WTC11 (cell line): ENCODE results near the gene TRAFD1. TPM values are rescaled to one million over a fixed set of nuclear protein-coding genes. Genes with fewer than 3 reads are reported as not detected.
A peak's percentile ranks its signal among the peaks of the same experiment; 100 is the strongest.

Experiments used
- ATAC-seq: fragments of 200-7000 bp; cut with Tn5 transposase; 2 replicates; pipeline ENCODE4 v1.10.0; 2021; ENCODE audit warnings: mild to moderate bottlenecking, moderate library complexity
- CTCF ChIA-PET: fragments of 300-600 bp; sonication (Branson Sonifier 250); formaldehyde crosslinking; loops from one replicate; lab custom pipeline; 2021; ENCODE audit warnings: antibody characterized with exemption; lab: Charles Lee
- POLR2A ChIA-PET: fragments of 350-600 bp; sonication (Branson Sonifier 250); formaldehyde crosslinking; loops from one replicate; lab custom pipeline; 2021; ENCODE audit warnings: antibody characterized with exemption; lab: Charles Lee
- DNase-seq: peaks from one replicate; pipeline ENCODE4 v3.0.0; 2021; ENCODE audit warnings: low spot score
- H3K27ac Mint-ChIP-seq: 2 replicates; pipeline ENCODE4 v1.8.0; 2021; ENCODE audit warnings: mixed read lengths
- H3K27me3 Mint-ChIP-seq: 2 replicates; pipeline ENCODE4 v1.8.0; 2021; ENCODE audit warnings: low read depth, mild to moderate bottlenecking, moderate library complexity, mixed read lengths
- H3K36me3 Mint-ChIP-seq: 2 replicates; pipeline ENCODE4 v1.8.0; 2021; ENCODE audit warnings: mixed read lengths
- H3K4me1 Mint-ChIP-seq: 2 replicates; pipeline ENCODE4 v1.8.0; 2022; ENCODE audit warnings: mixed read lengths
- H3K4me3 Mint-ChIP-seq: 2 replicates; pipeline ENCODE4 v1.8.0; 2021; ENCODE audit warnings: mild to moderate bottlenecking, moderate library complexity, mixed read lengths
- H3K9me3 Mint-ChIP-seq: 2 replicates; pipeline ENCODE4 v1.8.0; 2021; ENCODE audit warnings: mixed read lengths
- EMX1 ChIP-seq: fragments of 250-450 bp; sonication (Bioruptor Pico); IDR thresholded peaks from 2 replicates; pipeline ENCODE4 v1.8.0; 2021; ENCODE audit warnings: mild to moderate bottlenecking
- HMGA2 ChIP-seq: fragments of 250-450 bp; sonication (Bioruptor Pico); IDR thresholded peaks from 2 replicates; pipeline ENCODE4 v1.4.0; 2021; ENCODE audit warnings: mild to moderate bottlenecking, moderate library complexity
- IRF2 ChIP-seq: sonication (generic); formaldehyde crosslinking; IDR thresholded peaks from 2 replicates; pipeline ENCODE4 v1.8.0; 2022; ENCODE audit warnings: low read depth, missing genetic modification reagents, borderline replicate concordance
- NR1H2 ChIP-seq: sonication (generic); formaldehyde crosslinking; IDR thresholded peaks from 2 replicates; pipeline ENCODE4 v1.9.0; 2021; ENCODE audit warnings: mild to moderate bottlenecking, moderate library complexity, missing genetic modification reagents
- NR3C1 ChIP-seq: sonication (generic); formaldehyde crosslinking; conservative IDR thresholded peaks from 2 replicates; pipeline ENCODE4 v1.8.1; 2023; ENCODE audit warnings: low read depth, mild to moderate bottlenecking, missing genetic modification reagents
- RORB ChIP-seq: fragments of 250-450 bp; sonication (Bioruptor Pico); IDR thresholded peaks from 2 replicates; pipeline ENCODE4 v1.9.0; 2021; ENCODE audit warnings: mild to moderate bottlenecking
- TEAD1 ChIP-seq: sonication (generic); formaldehyde crosslinking; IDR thresholded peaks from 2 replicates; pipeline ENCODE4 v1.8.0; 2022; ENCODE audit warnings: mild to moderate bottlenecking, missing genetic modification reagents
- ZBTB21 ChIP-seq: sonication (generic); formaldehyde crosslinking; IDR thresholded peaks from 2 replicates; pipeline ENCODE4 v1.8.1; 2023; ENCODE audit warnings: mild to moderate bottlenecking, missing genetic modification reagents, borderline replicate concordance
- ZNF219 ChIP-seq: sonication (generic); formaldehyde crosslinking; IDR thresholded peaks from 2 replicates; pipeline ENCODE4 v1.8.0; 2023; ENCODE audit warnings: missing genetic modification reagents, mild to moderate bottlenecking, borderline replicate concordance
- ZNF232 ChIP-seq: sonication (generic); formaldehyde crosslinking; IDR thresholded peaks from 2 replicates; pipeline ENCODE4 v1.8.0; 2022; ENCODE audit warnings: mild to moderate bottlenecking, missing genetic modification reagents
- ZNF416 ChIP-seq: fragments of 250-450 bp; sonication (Bioruptor Pico); IDR thresholded peaks from 2 replicates; pipeline ENCODE4 v1.9.0; 2021; ENCODE audit warnings: mild to moderate bottlenecking, inconsistent platforms
- total RNA-seq: library from RNA; stranded (reverse); gene quantifications from 3 replicates; pipeline ENCODE4 v1.2.3, GENCODE V29; 2021
- TF ChIP-seq, protein P1 (sequence below): fragments of 250-450 bp; sonication (Bioruptor Pico); IDR thresholded peaks from 2 replicates; pipeline ENCODE4 v1.9.0; 2021; ENCODE audit warnings: mild to moderate bottlenecking, borderline replicate concordance
- TF ChIP-seq, protein P2 (sequence below): sonication (generic); formaldehyde crosslinking; IDR thresholded peaks from 2 replicates; pipeline ENCODE4 v1.8.1; 2023; ENCODE audit warnings: mild to moderate bottlenecking, missing genetic modification reagents, moderate library complexity
- TF ChIP-seq, protein P3 (sequence below): sonication (generic); formaldehyde crosslinking; IDR thresholded peaks from 2 replicates; pipeline ENCODE4 v1.8.0; 2023; ENCODE audit warnings: mild to moderate bottlenecking, missing genetic modification reagents
- TF ChIP-seq, protein P4 (sequence below): fragments of 250-450 bp; sonication (Bioruptor Pico); IDR thresholded peaks from 2 replicates; pipeline ENCODE4 v1.9.0; 2021; ENCODE audit warnings: mild to moderate bottlenecking
- TF ChIP-seq, protein P5 (sequence below): sonication (generic); formaldehyde crosslinking; IDR thresholded peaks from 2 replicates; pipeline ENCODE4 v1.8.1; 2022; ENCODE audit warnings: mild to moderate bottlenecking, missing genetic modification reagents, moderate library complexity, borderline replicate concordance

Gene TRAFD1
- total RNA-seq, 1 experiment from 2014 or later: 25.1 TPM

DNA sequence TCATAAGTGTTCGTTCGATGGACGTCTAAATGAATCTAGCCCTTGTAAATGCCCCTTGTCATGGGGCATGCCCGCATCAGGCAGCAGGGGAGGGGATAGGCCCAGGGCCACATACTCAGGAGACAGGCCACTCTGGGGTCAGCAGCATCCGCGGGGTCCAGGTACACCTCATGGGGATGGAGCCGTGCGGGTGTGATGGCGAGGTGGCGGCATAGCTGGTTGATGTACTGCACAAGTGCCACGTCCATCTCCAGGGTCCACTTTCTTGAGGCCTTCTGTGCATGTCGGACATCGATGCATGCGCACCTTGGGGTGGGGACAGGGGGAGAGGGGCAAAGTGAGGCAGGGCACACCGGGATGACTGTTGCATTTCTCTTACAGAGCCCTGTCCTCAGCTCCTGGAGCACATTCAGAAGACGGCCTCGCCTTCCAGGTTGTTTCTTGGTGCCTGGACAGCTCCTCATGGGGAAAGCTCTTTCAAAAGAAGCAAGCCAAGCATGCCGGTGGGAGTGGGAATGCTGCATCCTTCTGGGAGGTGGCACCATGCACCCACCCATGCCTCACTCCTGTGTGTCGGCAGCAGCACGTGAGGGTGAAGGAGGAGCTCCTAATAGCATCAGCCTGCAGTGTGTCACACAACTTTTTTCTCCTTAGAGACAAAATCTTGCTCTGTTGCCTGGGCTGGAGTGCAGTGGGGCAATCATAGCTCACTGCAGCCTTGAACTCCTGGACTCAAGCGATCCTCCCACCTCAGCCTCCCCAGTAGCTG, 47.4 kb downstream of the TRAFD1 start:
- Mint-ChIP-seq H3K27ac (no peak overlapping the region; the same call in 1 of the 2 replicates), H3K4me1 (0 out of 2 replicates have a peak, but pooled peaks cover 3% of the 10 kb centered on the region), H3K27me3 (no peaks in the 10 kb centered on the region), H3K4me3 (no peak overlapping the region), H3K9me3 (no peaks in the 10 kb centered on the region), H3K36me3 (peaks cover 18% of the 10 kb centered on the region)
- TF ChIP-seq NR3C1 (CRISPR knock-in tag) (no peak), EMX1 (CRISPR knock-in tag) (no peak), TEAD1 (no peak)
- no peak for DNase-seq
- ATAC-seq: no peak
- ChIA-PET POLR2A (interaction anchor here (0.6 kb wide), 1 partner anchor 293 kb away, joined by 3 read pairs; no protein-coding TSS in a partner anchor), CTCF (interaction anchor here (0.6 to 1.8 kb wide), 2 partner anchors 26 to 54 kb away, joined by 4 to 6 read pairs; no protein-coding TSS in a partner anchor)

DNA sequence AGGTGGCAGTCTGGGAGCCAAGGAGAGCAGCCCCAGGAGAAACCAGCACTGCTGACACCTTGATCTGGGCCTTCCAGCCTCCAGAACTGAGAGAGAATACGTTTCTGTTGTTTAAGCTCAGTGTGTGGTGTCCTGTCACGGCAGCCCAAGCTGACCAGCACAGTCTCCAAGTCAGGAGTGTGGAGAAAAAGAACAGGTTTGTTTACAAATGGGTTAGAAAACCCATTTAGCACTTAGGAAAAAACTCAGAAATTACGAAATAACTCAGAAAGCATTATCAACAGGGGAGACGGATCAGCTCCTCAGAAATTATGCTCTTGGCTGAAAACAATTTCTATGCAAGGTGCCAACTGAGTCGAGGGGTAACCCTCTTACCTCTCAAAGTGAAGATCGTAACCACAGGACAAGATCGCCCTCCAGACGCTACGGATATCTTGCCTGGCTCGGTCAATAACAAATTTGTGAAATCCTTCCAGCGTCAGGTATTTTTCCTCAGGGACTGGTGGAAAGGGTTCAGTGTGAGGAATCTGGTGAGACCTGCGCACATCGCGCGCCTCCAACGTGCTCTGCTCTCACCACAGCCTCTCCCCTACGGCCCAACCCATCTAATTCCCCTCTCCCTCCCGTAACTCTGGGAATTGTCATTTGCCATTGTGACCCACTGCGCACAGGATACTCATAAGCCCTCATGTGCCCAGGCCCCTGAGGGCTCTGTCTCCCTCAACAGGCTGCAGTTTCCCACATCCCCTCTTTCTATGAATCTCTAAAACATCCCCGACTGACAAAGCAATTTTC, 50.2 kb downstream of the TRAFD1 start:
- ATAC-seq (no peak), DNase-seq (no peak)
- H3K9me3 Mint-ChIP-seq: no peaks in the 10 kb centered on the region
- POLR2A ChIA-PET: no interaction called here
- H3K4me1 Mint-ChIP-seq: no peaks in the 10 kb centered on the region
- H3K27me3 Mint-ChIP-seq: no peaks in the 10 kb centered on the region
- H3K36me3 Mint-ChIP-seq: peaks cover 22% of the 10 kb centered on the region
- TF ChIP-seq NR1H2 (CRISPR knock-in tag) (no peak), ZBTB21 (CRISPR knock-in tag) (no peak), ZNF232 (CRISPR knock-in tag) (no peak)
- TF ChIP-seq, protein P1, sequence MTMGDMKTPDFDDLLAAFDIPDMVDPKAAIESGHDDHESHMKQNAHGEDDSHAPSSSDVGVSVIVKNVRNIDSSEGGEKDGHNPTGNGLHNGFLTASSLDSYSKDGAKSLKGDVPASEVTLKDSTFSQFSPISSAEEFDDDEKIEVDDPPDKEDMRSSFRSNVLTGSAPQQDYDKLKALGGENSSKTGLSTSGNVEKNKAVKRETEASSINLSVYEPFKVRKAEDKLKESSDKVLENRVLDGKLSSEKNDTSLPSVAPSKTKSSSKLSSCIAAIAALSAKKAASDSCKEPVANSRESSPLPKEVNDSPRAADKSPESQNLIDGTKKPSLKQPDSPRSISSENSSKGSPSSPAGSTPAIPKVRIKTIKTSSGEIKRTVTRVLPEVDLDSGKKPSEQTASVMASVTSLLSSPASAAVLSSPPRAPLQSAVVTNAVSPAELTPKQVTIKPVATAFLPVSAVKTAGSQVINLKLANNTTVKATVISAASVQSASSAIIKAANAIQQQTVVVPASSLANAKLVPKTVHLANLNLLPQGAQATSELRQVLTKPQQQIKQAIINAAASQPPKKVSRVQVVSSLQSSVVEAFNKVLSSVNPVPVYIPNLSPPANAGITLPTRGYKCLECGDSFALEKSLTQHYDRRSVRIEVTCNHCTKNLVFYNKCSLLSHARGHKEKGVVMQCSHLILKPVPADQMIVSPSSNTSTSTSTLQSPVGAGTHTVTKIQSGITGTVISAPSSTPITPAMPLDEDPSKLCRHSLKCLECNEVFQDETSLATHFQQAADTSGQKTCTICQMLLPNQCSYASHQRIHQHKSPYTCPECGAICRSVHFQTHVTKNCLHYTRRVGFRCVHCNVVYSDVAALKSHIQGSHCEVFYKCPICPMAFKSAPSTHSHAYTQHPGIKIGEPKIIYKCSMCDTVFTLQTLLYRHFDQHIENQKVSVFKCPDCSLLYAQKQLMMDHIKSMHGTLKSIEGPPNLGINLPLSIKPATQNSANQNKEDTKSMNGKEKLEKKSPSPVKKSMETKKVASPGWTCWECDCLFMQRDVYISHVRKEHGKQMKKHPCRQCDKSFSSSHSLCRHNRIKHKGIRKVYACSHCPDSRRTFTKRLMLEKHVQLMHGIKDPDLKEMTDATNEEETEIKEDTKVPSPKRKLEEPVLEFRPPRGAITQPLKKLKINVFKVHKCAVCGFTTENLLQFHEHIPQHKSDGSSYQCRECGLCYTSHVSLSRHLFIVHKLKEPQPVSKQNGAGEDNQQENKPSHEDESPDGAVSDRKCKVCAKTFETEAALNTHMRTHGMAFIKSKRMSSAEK: no peak
- TF ChIP-seq, protein P2, sequence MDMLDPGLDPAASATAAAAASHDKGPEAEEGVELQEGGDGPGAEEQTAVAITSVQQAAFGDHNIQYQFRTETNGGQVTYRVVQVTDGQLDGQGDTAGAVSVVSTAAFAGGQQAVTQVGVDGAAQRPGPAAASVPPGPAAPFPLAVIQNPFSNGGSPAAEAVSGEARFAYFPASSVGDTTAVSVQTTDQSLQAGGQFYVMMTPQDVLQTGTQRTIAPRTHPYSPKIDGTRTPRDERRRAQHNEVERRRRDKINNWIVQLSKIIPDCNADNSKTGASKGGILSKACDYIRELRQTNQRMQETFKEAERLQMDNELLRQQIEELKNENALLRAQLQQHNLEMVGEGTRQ (CRISPR knock-in tag): no peak
- no peak overlapping the region for H3K27ac Mint-ChIP-seq
- CTCF ChIA-PET: no interaction called here
- no peak overlapping the region for H3K4me3 Mint-ChIP-seq

DNA sequence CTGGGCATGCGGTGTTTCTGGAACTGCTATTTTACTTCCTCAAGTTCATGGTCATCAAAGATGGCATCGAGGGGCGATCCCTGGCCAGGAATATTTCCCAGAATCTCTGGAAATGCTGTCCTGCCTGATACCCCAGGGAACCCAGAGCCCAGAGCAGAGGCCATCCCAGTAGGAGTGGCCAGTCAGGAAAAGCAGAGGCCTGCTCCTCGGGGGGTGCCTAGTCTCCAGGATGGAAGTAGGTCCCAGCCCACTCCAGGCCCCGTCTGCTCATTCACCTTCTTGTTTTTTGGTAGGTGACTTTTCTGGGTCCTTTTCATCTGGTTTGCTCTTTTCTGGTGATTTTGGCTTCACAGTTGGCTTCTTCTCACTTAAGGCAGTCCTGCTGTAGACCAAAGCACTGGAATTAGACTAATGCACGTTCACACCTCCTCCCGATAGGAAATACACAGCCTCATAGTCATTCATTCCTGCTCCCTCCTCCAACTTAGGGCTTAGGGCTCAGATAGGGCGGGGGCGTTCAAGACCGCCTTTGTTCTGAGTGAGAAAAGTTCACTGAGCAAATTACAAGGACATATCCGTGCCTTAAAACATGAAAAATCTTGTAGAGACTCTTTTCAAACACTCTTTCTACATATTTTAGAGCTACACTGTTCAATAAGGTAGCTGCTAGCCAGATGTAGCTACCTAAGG, 51.1 kb downstream of the TRAFD1 start:
- Mint-ChIP-seq H3K4me3 (no peak overlapping the region), H3K36me3 (peaks cover 22% of the 10 kb centered on the region), H3K27me3 (no peaks in the 10 kb centered on the region), H3K9me3 (no peaks in the 10 kb centered on the region), H3K27ac (peak overlapping the region; percentile 61; the same call in 1 of the 2 replicates), H3K4me1 (no peaks in the 10 kb centered on the region)
- POLR2A ChIA-PET: no interaction called here
- ATAC-seq (no peak), DNase-seq (no peak)
- CTCF ChIA-PET: no interaction called here
- no peak for TF ChIP-seq RORB
- no peak for TF ChIP-seq ZNF219 (CRISPR knock-in tag)
- TF ChIP-seq IRF2 (CRISPR knock-in tag): no peak
- TF ChIP-seq EMX1 (CRISPR knock-in tag): no peak
- no peak for TF ChIP-seq HMGA2 (CRISPR knock-in tag)
- TF ChIP-seq, protein P3, sequence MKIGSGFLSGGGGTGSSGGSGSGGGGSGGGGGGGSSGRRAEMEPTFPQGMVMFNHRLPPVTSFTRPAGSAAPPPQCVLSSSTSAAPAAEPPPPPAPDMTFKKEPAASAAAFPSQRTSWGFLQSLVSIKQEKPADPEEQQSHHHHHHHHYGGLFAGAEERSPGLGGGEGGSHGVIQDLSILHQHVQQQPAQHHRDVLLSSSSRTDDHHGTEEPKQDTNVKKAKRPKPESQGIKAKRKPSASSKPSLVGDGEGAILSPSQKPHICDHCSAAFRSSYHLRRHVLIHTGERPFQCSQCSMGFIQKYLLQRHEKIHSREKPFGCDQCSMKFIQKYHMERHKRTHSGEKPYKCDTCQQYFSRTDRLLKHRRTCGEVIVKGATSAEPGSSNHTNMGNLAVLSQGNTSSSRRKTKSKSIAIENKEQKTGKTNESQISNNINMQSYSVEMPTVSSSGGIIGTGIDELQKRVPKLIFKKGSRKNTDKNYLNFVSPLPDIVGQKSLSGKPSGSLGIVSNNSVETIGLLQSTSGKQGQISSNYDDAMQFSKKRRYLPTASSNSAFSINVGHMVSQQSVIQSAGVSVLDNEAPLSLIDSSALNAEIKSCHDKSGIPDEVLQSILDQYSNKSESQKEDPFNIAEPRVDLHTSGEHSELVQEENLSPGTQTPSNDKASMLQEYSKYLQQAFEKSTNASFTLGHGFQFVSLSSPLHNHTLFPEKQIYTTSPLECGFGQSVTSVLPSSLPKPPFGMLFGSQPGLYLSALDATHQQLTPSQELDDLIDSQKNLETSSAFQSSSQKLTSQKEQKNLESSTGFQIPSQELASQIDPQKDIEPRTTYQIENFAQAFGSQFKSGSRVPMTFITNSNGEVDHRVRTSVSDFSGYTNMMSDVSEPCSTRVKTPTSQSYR (CRISPR knock-in tag): no peak
- TF ChIP-seq, protein P4, sequence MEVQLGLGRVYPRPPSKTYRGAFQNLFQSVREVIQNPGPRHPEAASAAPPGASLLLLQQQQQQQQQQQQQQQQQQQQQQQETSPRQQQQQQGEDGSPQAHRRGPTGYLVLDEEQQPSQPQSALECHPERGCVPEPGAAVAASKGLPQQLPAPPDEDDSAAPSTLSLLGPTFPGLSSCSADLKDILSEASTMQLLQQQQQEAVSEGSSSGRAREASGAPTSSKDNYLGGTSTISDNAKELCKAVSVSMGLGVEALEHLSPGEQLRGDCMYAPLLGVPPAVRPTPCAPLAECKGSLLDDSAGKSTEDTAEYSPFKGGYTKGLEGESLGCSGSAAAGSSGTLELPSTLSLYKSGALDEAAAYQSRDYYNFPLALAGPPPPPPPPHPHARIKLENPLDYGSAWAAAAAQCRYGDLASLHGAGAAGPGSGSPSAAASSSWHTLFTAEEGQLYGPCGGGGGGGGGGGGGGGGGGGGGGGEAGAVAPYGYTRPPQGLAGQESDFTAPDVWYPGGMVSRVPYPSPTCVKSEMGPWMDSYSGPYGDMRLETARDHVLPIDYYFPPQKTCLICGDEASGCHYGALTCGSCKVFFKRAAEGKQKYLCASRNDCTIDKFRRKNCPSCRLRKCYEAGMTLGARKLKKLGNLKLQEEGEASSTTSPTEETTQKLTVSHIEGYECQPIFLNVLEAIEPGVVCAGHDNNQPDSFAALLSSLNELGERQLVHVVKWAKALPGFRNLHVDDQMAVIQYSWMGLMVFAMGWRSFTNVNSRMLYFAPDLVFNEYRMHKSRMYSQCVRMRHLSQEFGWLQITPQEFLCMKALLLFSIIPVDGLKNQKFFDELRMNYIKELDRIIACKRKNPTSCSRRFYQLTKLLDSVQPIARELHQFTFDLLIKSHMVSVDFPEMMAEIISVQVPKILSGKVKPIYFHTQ (CRISPR knock-in tag): no peak
- TF ChIP-seq ZNF416 (CRISPR knock-in tag): no peak
- TF ChIP-seq, protein P5, sequence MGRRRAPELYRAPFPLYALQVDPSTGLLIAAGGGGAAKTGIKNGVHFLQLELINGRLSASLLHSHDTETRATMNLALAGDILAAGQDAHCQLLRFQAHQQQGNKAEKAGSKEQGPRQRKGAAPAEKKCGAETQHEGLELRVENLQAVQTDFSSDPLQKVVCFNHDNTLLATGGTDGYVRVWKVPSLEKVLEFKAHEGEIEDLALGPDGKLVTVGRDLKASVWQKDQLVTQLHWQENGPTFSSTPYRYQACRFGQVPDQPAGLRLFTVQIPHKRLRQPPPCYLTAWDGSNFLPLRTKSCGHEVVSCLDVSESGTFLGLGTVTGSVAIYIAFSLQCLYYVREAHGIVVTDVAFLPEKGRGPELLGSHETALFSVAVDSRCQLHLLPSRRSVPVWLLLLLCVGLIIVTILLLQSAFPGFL: no peak
